ENCODE results near the gene VARS2.

VARS2 gene

DNA sequence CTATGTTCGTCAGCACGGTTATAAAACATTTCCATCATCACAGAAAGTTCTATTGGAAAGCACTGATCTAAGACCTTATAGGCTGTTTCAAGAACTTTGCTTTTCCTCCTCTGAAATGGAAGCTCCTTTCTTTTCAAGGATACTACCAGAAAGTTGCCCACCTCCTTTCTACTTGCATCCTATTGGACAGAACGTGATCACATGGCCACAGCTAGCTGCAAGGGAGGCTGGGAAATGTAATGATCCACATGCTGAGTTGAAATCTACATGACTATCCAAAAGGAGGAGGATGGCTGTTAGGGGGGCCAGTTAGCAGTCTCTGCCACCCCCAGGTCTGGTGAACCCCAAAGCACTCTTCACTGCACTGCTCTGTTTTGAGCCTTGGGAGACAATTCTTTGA is 14.6 kb downstream of the VARS2 start:
- no peak for DNase-seq (ENCODE audit: low spot score)

DNA sequence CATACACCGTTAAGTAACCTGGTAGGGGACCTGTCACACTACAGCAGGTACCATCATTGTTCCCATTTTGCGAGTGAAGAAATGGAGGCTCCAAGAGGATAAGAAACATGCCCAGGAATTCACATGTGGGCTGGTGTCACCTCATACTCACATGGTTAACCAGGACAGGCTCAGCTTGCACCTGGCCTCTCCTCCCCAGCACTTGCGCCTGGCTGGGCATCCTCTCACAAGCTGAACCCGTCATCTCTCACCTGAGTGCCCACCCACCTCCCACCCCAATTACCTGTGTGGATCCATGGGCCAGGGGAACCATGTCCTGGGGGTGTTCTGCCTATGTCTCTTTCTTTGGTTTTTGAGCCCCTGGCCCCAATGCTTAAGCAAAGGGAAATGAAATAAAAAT is 16.5 kb downstream of the VARS2 start:
- no peak for DNase-seq (ENCODE audit: low spot score)

DNA sequence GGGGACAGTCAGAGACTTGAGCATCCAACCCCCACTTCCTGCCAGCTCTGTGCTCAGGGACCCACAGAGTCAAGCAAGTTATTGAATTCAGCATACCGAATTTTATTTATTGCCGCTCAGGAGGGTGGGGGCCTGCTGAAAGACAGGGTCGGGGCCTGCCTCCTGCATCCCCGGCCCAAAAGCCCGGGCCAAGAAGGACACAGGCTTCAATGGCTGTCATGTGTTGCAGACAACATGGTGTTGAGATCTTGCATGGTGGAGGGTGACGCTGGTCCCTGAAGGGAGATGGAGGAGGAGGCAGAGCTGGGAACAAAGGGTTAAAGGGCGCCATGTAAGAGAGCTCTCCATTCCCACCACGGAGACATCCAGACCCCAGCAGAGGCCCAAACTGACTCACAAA is 17.2 kb downstream of the VARS2 start:
- no peak for DNase-seq (ENCODE audit: low spot score)

- DNase-seq (ENCODE audit: low spot score) = no peak
Observed at GRCh38 chr6:30931969-30932645, 18.1 kb downstream of the VARS2 start, which contains the start of gene SFTA2. SFTA2 (minus strand) TSS chr6:30932170; CDS start chr6:30932096, 74 bp downstream.

GRCh38 chr6:30932665-30933365 is 18.8 kb downstream of the VARS2 start:
- DNase-seq (ENCODE audit: low spot score) = no peak

DNA sequence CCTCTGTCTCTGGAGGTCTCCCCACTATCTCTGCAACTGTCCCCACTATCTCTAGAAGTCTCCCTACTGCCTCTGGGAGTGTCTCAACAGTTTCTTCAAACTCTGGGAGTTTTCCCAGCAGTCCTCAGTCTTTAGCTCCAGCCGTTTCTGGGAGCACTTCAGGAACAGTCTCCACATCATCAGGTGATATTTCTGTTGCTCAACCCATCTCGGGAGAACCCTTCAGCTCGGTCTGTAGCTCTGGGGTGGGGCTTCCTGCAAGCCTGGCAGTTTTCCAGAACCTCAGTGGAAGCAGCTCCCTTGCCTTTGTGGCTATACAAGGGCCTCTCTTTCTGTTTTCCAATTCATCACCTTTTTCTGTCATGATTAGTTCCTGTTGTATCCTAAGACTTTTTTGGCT is 21.0 kb downstream of the VARS2 start:
- no peak for DNase-seq (ENCODE audit: low spot score)

GRCh38 chr6:30937265-30937664 is 23.2 kb downstream of the VARS2 start:
- DNase-seq (ENCODE audit: low spot score) = no peak

GRCh38 chr6:30938730-30939129 is 24.7 kb downstream of the VARS2 start:
- no peak for DNase-seq (ENCODE audit: low spot score)

DNA sequence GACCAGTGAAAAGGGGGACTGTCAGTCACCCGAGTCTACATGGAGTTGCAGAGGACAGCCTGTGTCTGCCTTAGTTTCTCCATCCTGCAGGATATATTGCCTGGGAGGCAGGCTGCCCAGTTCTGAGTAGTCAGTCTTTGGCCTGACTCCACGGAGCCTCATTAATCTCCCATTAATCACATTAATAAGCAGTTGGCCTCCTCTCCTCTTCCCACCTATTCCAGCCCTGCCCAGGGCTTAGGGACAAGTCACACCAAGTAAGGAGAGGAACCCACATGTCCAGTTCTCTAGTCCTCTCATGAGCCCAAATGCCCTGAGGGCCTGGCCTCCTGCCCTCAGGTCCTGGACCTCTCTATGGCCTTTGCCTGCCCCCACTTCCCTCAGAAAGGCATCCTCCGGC is 25.4 kb downstream of the VARS2 start:
- no peak for DNase-seq (ENCODE audit: low spot score)

GRCh38 chr6:30940361-30940986 is 26.4 kb downstream of the VARS2 start, which contains the start of gene MUCL3:
MUCL3 (plus strand) TSS chr6:30940973; CDS start chr6:30941000, 27 bp downstream.
- DNase-seq (ENCODE audit: low spot score) = no peak

- peak; percentile 94 for DNase-seq (ENCODE audit: low spot score)
Observed at GRCh38 chr6:30942338-30943060, 28.5 kb downstream of the VARS2 start.

DNA sequence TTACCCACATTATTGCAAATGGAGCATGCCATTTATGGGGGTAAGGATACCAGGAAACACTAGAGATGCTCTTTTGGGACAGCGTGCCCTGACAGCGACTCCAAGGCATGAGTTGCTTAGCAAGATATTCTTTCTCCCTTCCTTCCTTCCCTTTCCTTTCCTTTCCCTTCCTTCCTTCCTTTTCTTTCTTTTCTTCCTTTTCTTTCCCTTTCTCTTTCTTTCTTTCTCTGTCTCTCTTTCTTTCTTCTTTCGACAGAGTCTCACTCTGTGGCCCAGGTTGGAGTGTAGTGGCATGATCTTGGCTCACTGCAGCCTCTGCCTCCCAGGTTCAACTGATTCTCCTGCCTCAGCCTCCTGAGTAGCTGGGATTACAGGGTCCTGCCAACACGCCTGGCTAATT is 30.0 kb downstream of the VARS2 start:
- no peak for DNase-seq (ENCODE audit: low spot score)

DNA sequence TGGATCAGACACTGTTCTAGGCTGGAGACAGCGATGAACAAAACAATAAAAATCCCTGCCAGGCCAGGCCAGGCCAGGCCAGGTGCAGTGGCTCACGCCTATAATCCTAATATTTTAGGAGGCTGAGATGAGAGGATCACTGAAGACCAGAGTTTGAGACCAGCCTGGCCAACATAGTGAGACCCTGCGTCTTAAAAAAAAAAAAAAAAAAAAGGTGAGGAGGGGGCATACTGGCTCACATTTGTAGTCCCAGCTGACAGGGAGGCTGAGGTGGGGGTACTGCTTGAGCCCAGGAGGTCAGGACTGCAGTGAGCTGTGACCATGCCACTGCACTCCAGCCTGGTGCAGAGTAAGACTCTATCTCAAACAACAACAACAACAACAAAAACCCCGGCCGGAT is 31.2 kb downstream of the VARS2 start:
- DNase-seq (ENCODE audit: low spot score) = no peak

- DNase-seq (ENCODE audit: low spot score) = no peak
Observed at GRCh38 chr6:30947231-30947630, 33.2 kb downstream of the VARS2 start.

- DNase-seq (ENCODE audit: low spot score) = no peak
Observed at GRCh38 chr6:30948811-30949210, 34.8 kb downstream of the VARS2 start.

- no peak for DNase-seq (ENCODE audit: low spot score)
Observed at GRCh38 chr6:30951907-30952469, 38.0 kb downstream of the VARS2 start.

DNA sequence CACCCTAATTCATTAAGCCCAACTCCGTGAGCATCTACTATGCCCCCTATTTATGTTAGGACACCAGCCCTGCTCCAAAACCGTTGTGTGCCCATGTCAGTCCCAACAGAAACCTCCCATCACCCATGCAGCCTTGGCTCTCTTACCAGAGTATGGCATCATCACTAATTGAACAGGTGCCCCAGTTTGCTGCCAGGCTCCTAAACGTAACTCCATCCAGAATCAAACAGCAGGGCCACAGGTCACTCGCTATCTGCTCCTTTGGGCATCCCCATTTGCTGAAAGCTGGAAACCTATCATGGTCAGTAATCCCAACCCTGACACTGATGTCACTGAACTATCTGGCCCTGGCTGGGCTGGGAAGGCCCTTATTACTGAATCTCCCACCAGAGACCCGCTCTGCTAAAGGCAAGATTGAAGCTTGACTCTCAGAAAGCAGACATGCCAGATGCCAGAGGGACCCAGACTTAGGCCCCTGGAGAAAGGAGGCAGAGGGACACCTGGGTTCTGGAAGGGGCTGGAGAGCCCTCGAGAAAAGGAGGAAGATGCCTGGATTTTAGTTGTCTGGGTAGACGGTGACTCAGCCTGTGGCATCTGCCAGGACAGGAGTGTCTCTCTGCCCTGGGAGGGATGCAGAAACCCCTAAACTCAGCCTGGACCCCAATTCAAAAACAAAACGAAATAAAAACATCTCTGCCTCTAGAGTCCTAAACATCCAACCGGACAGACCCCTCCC is 40.8 kb downstream of the VARS2 start:
- no peak for DNase-seq (ENCODE audit: low spot score)

DNA sequence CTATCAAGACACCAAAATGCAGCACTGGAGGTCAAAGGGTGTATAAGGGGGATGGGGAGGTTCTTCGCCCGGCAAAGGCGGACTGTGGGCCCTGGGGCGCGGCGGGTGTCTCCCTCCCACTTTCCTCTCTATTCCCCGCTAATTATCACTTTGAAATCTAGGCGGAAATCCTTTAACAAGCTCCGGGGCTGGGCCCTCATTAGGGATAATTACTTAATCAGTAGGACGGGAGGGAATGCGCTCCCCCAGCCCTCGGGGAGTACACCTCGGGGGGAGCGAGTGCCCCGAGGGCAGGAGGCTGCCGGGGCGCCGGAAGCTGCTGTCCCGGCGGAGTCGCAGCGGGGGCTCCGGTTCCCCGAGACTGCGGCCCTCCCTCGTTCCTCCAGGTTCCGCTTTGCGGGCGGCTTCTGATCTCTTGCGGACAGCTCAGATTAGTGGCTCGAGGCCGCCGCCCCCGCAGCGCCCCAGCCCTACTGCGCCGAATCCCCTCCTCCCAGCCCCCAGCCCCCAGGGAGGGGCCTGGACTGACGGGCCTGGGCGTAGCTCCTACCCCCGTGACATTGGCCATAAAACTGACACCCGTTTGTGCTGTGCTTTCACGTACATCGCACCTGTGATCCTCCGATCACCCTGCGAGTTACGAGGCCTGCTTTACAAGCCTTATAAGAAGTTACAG is 41.5 kb downstream of the VARS2 start:
- DNase-seq (ENCODE audit: low spot score) = peak; percentile 59

DNA sequence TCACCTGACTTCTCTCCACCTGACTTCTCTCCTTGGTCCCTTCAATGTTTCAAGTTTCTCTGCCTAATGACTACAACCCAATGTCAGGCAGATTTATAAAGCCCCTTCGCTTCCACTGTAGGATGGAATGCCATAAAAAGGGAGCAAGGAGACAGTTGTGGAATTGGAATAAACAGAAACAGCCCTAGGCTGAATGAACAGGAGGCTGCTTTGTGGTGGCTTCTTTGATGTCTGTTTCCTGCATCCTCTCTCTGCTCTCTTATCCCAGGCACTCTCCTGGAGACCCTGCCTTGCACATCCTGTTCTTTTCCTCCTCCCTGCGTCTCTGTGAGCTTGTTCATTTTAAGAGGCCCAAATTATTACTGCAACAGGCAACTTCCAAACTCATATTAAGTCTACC is 43.7 kb downstream of the VARS2 start:
- no peak for DNase-seq (ENCODE audit: low spot score)

- no peak for DNase-seq (ENCODE audit: low spot score)
Observed at GRCh38 chr6:30960907-30961673, 47.1 kb downstream of the VARS2 start.
